CD14-positive monocyte (primary cell): Measurements from ENCODE around the gene PLA2G6. TPM values are rescaled to one million over a fixed set of nuclear protein-coding genes. Genes with fewer than 3 reads are reported as not detected.

Source experiments
- DNase-seq, 3 donors: peaks; one replicate each; pipeline ENCODE4 v3.0.0-alpha.2; 2011 to 2022
- H2AFZ ChIP-seq: 2 replicates; pipeline ENCODE4 v1.6.0; 2012; ENCODE audit warnings: mild to moderate bottlenecking, low read depth, low read length, inconsistent platforms; ENCODE audit not compliant: insufficient read depth, poor library complexity, severe bottlenecking
- H3K27ac ChIP-seq, 2 donors: 1 replicate in 1 of 2; 2 replicates in 1 of 2; pipeline ENCODE4 v1.5.1; 2012 to 2013; ENCODE audit warnings: low read length in 2 of 2, control low read depth in 1 of 2, inconsistent platforms in 1 of 2, low read depth in 1 of 2, mild to moderate bottlenecking in 1 of 2
- H3K27me3 ChIP-seq, 2 donors: one replicate each; pipeline versions ENCODE4 v1.6.0 to v1.6.1; 2011 to 2013; ENCODE audit warnings: low read length in 2 of 2; ENCODE audit not compliant: control insufficient read depth in 2 of 2, insufficient read depth in 2 of 2
- H3K36me3 ChIP-seq, 2 donors: replicated peaks in 1 of 2; 1 replicate in 1 of 2; 2 replicates in 1 of 2; pipeline versions ENCODE4 v1.5.1 to v1.6.1; 2012 to 2013; ENCODE audit warnings: low read length in 2 of 2, control low read depth in 1 of 2, inconsistent platforms in 1 of 2, mild to moderate bottlenecking in 1 of 2; ENCODE audit not compliant: insufficient read depth in 2 of 2, control insufficient read depth in 1 of 2
- H3K4me1 ChIP-seq, 2 donors: 1 replicate in 1 of 2; 2 replicates in 1 of 2; pipeline versions ENCODE4 v1.5.1 to v1.6.1; 2012 to 2013; ENCODE audit warnings: low read length in 2 of 2, control low read depth in 1 of 2, inconsistent platforms in 1 of 2, mild to moderate bottlenecking in 1 of 2, moderate library complexity in 1 of 2; ENCODE audit not compliant: insufficient read depth in 2 of 2, control insufficient read depth in 1 of 2
- H3K4me2 ChIP-seq: replicated peaks from 2 replicates; pipeline ENCODE3; 2012; ENCODE audit warnings: low read length, moderate library complexity, mild to moderate bottlenecking; ENCODE audit not compliant: poor library complexity, severe bottlenecking; ENCODE audit errors: extremely low read depth
- H3K4me3 ChIP-seq, 3 experiments: fragments of 200-600 bp in 1 of 3; sonication (generic) in 1 of 3; replicated peaks in 1 of 3; 1 replicate in 2 of 3; 2 replicates in 1 of 3; pipeline ENCODE4 v1.5.1; 2011 to 2013; ENCODE audit warnings: low read length in 3 of 3, mild to moderate bottlenecking in 3 of 3, control low read depth in 2 of 3, low read depth in 2 of 3, inconsistent platforms in 1 of 3, moderate library complexity in 1 of 3
- H3K79me2 ChIP-seq: 2 replicates; pipeline ENCODE4 v1.6.0; 2012; ENCODE audit warnings: mild to moderate bottlenecking, control low read depth, inconsistent platforms, low read length, moderate library complexity; ENCODE audit not compliant: insufficient read depth
- H3K9ac ChIP-seq: 2 replicates; pipeline ENCODE4 v1.6.0; 2017; ENCODE audit warnings: low read length, mild to moderate bottlenecking; ENCODE audit not compliant: insufficient read depth, poor library complexity, severe bottlenecking
- H3K9me3 ChIP-seq, 2 donors: replicated peaks in 1 of 2; 1 replicate in 1 of 2; 2 replicates in 1 of 2; pipeline versions ENCODE4 v1.5.1 to v1.6.1; 2012 to 2013; ENCODE audit warnings: low read length in 2 of 2, control low read depth in 1 of 2; ENCODE audit not compliant: control insufficient read depth in 1 of 2, insufficient read depth in 1 of 2
- H4K20me1 ChIP-seq: 2 replicates; pipeline ENCODE4 v1.6.0; 2012; ENCODE audit warnings: mild to moderate bottlenecking, low read length, control low read depth, moderate library complexity; ENCODE audit not compliant: insufficient read depth
- H3K27ac Mint-ChIP-seq, 7 donors: one replicate each; pipeline ENCODE4 v1.8.0; 2020; ENCODE audit warnings: mild to moderate bottlenecking in 7 of 7, mixed read lengths in 7 of 7, moderate library complexity in 6 of 7, inconsistent platforms in 2 of 7
- H3K27me3 Mint-ChIP-seq, 3 donors: one replicate each; pipeline ENCODE4 v1.8.0; 2021 to 2022; ENCODE audit warnings: low read depth in 3 of 3, mild to moderate bottlenecking in 3 of 3, mixed read lengths in 3 of 3, moderate library complexity in 3 of 3, inconsistent platforms in 1 of 3
- H3K36me3 Mint-ChIP-seq, 2 donors: one replicate each; pipeline ENCODE4 v1.8.0; 2020; ENCODE audit warnings: mixed read lengths in 2 of 2, inconsistent platforms in 1 of 2, mild to moderate bottlenecking in 1 of 2
- H3K4me1 Mint-ChIP-seq: one replicate; pipeline ENCODE4 v1.8.0; 2020; ENCODE audit warnings: mild to moderate bottlenecking, mixed read lengths
- H3K4me3 Mint-ChIP-seq, 2 donors: one replicate each; pipeline ENCODE4 v1.8.0; 2020; ENCODE audit warnings: mild to moderate bottlenecking in 2 of 2, mixed read lengths in 2 of 2, moderate library complexity in 1 of 2
- H3K9me3 Mint-ChIP-seq, 7 donors: one replicate each; pipeline ENCODE4 v1.8.0; 2020 to 2022; ENCODE audit warnings: mixed read lengths in 7 of 7, mild to moderate bottlenecking in 6 of 7, moderate library complexity in 6 of 7, inconsistent platforms in 2 of 7
- CTCF ChIP-seq: fragments of 200-600 bp; IDR thresholded peaks from one replicate; pipeline ENCODE4 v1.8.0; 2022; ENCODE audit warnings: antibody characterized with exemption, mild to moderate bottlenecking
- WGBS: methylation state at CpG from one replicate; pipeline ENCODE4 v1.1.5; 2013; ENCODE audit warnings: missing lambda C conversion rate; ENCODE audit not compliant: insufficient coverage; 5-methylcytosine and 5-hydroxymethylcytosine counted together
- intact Hi-C, 2 donors: fragments of 100-400 bp; cut with micrococcal nuclease; formaldehyde crosslinking; loops; one replicate each; pipeline versions ENCODE4 v1.15.0 to v1.15.1; 2023
- polyA plus RNA-seq, 3 donors: library from polyadenylated mRNA; depleted of rRNA in 1 of 3; unstranded in 2 of 3; stranded (reverse) in 1 of 3; fragments of 300-500 nt in 2 of 3; fragments of >200 nt in 1 of 3; fragmentation: Illumina TruSeq in 2 of 3; gene quantifications; 1 replicate in 2 of 3; 2 replicates in 1 of 3; pipeline ENCODE4 v1.2.3, GENCODE V29; 2012 to 2021

PLA2G6 gene
- polyA plus RNA-seq, 3 donors, result 0.43 to 8.3 (median 0.62) TPM

DNA sequence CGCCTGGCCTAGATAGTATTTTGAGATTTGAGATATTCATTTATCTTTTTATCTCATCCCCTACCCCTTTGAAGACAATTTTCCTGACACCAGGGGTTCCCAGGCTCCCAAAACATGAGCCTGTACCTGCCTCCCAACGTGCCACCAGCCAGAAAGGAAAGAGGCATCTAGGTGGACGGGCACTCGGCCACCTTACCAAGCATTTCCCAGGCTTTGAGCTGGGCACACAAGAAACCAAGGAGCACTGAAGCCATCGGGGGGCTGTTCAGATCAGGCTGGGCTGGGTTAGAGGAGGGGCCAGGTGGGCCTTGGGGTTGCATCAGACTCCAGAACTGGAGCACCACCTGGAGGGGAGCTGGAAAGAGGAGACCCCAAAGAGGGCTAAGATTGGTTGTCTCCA lies 42.7 kb downstream of the PLA2G6 start:
- H3K9me3 ChIP-seq, result no peaks in the 10 kb centered on the region
- no peak for TF ChIP-seq CTCF
- Mint-ChIP-seq H3K9me3 (peaks cover 0 to 3% (median 0%) of the 10 kb centered on the region in 7 donors), H3K27me3 (peaks cover 0 to 2% (median 1%) of the 10 kb centered on the region in 3 donors), H3K27ac (no peak overlapping the region), H3K36me3 (peaks cover 16 to 25% of the 10 kb centered on the region in 2 donors), H3K4me1 (peaks cover 9% of the 10 kb centered on the region), H3K4me3 (no peak overlapping the region)
- no peaks in the 10 kb centered on the region for H3K36me3 ChIP-seq
- no peak overlapping the region for H3K4me2 ChIP-seq
- no peak overlapping the region for H3K27ac ChIP-seq
- H2AFZ ChIP-seq, result no peak overlapping the region
- H4K20me1 ChIP-seq, result no peaks in the 10 kb centered on the region
- no peaks in the 10 kb centered on the region for H3K4me1 ChIP-seq
- no peaks in the 10 kb centered on the region for H3K27me3 ChIP-seq
- intact Hi-C loops, result no loop called here
- no peak for DNase-seq
- H3K9ac ChIP-seq, result no peak overlapping the region
- no peak overlapping the region for H3K4me3 ChIP-seq
- WGBS, result 80% methylated on average over 1 of the region's 5 CpGs
- no peaks in the 10 kb centered on the region for H3K79me2 ChIP-seq

- H3K4me1 Mint-ChIP-seq, result peaks cover 6% of the 10 kb centered on the region
- no peak for TF ChIP-seq CTCF
- Histone ChIP-seq H3K9ac (no peak overlapping the region), H3K27me3 (no peaks in the 10 kb centered on the region), H3K9me3 (no peaks in the 10 kb centered on the region), H3K4me3 (no peak overlapping the region), H3K36me3 (no peaks in the 10 kb centered on the region), H3K27ac (no peak overlapping the region), H2AFZ (no peak overlapping the region), H3K79me2 (no peaks in the 10 kb centered on the region), H4K20me1 (no peaks in the 10 kb centered on the region), H3K4me1 (no peaks in the 10 kb centered on the region), H3K4me2 (no peak overlapping the region)
- H3K27ac Mint-ChIP-seq, result peak overlapping the region in 1 of 7 donors; percentile 61
- H3K4me3 Mint-ChIP-seq, result no peak overlapping the region
- WGBS, result 100% methylated on average over 7 of the region's 9 CpGs
- H3K27me3 Mint-ChIP-seq, result peaks cover 0 to 2% (median 1%) of the 10 kb centered on the region in 3 donors
- intact Hi-C loops, result no loop called here
- no peak for DNase-seq
- peaks cover 0 to 3% (median 0%) of the 10 kb centered on the region in 7 donors for H3K9me3 Mint-ChIP-seq
- peaks cover 13 to 23% of the 10 kb centered on the region in 2 donors for H3K36me3 Mint-ChIP-seq
Measured at GRCh38 chr22:38137876-38138687, 43.5 kb downstream of the PLA2G6 start.
